Peyer's patch (tissue), 4 donors: Measurements from ENCODE around the gene AKAP6.

Source experiments
- POLR2A ChIP-seq, 2 donors: fragments of 450-650 bp; IDR thresholded peaks; one replicate each; pipeline ENCODE4 v1.5.1; 2017; ENCODE audit warnings: antibody characterized with exemption in 2 of 2, mild to moderate bottlenecking in 2 of 2, moderate library complexity in 2 of 2
- TF ChIP-seq, protein P1 (sequence below), 6 experiments: fragments of 450-650 bp in 4 of 6; fragments of 200-600 bp in 2 of 6; sonication (generic) in 1 of 6; IDR thresholded peaks; one replicate each; pipeline ENCODE4 v1.5.1; 2017 to 2019; ENCODE audit warnings: antibody characterized with exemption in 6 of 6, mild to moderate bottlenecking in 3 of 6, moderate library complexity in 1 of 6

DNA sequence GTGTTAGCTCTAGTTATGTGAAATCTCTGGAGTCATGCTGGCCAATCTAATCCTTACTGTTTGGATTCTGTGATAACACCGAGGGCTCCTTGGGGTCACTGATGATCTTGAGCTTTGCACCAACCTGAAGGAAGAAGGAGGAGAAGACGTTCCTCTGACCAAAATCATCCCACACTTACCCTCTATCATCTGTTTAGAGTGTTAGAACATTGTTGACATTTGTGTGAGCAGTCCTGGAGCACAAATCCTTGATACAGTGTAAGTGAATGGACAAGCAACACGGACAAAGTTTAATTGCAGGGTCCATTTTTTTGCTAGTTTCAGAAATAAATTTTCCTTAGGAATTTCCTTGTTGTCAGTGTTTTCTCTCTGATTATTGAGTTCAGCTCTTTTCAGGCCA, 181.7 kb downstream of the AKAP6 start:
- no peak for TF ChIP-seq POLR2A (IDR thresholded peaks at IDR 0.05)
- TF ChIP-seq, protein P1, sequence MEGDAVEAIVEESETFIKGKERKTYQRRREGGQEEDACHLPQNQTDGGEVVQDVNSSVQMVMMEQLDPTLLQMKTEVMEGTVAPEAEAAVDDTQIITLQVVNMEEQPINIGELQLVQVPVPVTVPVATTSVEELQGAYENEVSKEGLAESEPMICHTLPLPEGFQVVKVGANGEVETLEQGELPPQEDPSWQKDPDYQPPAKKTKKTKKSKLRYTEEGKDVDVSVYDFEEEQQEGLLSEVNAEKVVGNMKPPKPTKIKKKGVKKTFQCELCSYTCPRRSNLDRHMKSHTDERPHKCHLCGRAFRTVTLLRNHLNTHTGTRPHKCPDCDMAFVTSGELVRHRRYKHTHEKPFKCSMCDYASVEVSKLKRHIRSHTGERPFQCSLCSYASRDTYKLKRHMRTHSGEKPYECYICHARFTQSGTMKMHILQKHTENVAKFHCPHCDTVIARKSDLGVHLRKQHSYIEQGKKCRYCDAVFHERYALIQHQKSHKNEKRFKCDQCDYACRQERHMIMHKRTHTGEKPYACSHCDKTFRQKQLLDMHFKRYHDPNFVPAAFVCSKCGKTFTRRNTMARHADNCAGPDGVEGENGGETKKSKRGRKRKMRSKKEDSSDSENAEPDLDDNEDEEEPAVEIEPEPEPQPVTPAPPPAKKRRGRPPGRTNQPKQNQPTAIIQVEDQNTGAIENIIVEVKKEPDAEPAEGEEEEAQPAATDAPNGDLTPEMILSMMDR (IDR thresholded peaks at IDR 0.05), result no peak
